SU-DHL-6 (cell line): ENCODE data around the gene NT5C3A.

Source experiments
- H2AFZ ChIP-seq: fragments of 200-600 bp; sonication (generic); 2 replicates; pipeline ENCODE4 v1.6.1; 2014; ENCODE audit warnings: low read depth, mild to moderate bottlenecking, moderate library complexity, mixed read lengths, antibody characterized with exemption, low read length; ENCODE audit not compliant: severe bottlenecking
- H3F3A ChIP-seq: fragments of 200-600 bp; shearing (Covaris generic); 2 replicates; pipeline ENCODE4 v1.6.0; 2016; ENCODE audit warnings: antibody characterized with exemption, mild to moderate bottlenecking; ENCODE audit not compliant: insufficient read depth
- H3K27ac ChIP-seq: fragments of 200-600 bp; sonication (generic); 2 replicates; pipeline ENCODE4 v1.5.1; 2016; ENCODE audit warnings: low read depth, mild to moderate bottlenecking, low read length, moderate library complexity, mixed read lengths
- H3K27me3 ChIP-seq: fragments of 200-600 bp; sonication (generic), shearing (Covaris generic); 2 replicates; pipeline ENCODE4 v1.6.0; 2014; ENCODE audit warnings: mild to moderate bottlenecking, low read length
- H3K36me3 ChIP-seq: fragments of 200-600 bp; sonication (generic); 2 replicates; pipeline ENCODE4 v1.6.1; 2014; ENCODE audit warnings: mild to moderate bottlenecking, low read length, mixed read lengths
- H3K4me2 ChIP-seq: fragments of 300-600, 200-600 bp; shearing (Covaris generic), sonication (generic); 2 replicates; pipeline ENCODE4 v1.6.0; 2014; ENCODE audit warnings: low read length, low read depth, mild to moderate bottlenecking; ENCODE audit not compliant: poor library complexity, severe bottlenecking
- H3K4me3 ChIP-seq: fragments of 200-600 bp; sonication (generic); 2 replicates; pipeline ENCODE4 v1.5.1; 2014; ENCODE audit warnings: antibody characterized with exemption, low read length, mild to moderate bottlenecking, mixed read lengths; ENCODE audit not compliant: insufficient read depth, poor library complexity, severe bottlenecking
- H3K79me2 ChIP-seq: fragments of 200-600 bp; sonication (generic); 2 replicates; pipeline ENCODE4 v1.6.1; 2014; ENCODE audit warnings: mild to moderate bottlenecking, low read length, moderate library complexity; ENCODE audit not compliant: insufficient read depth
- H3K9ac ChIP-seq: fragments of 200-600 bp; sonication (generic); 2 replicates; pipeline ENCODE4 v1.7.0; 2014; ENCODE audit warnings: mild to moderate bottlenecking, low read length
- H3K9me2 ChIP-seq: fragments of 200-600 bp; sonication (generic); replicated peaks from 2 replicates; pipeline ENCODE4 v1.6.1; 2014; ENCODE audit warnings: low read length; ENCODE audit not compliant: insufficient read depth
- H3K9me3 ChIP-seq: fragments of 200-600 bp; sonication (generic); 2 replicates; pipeline ENCODE4 v1.6.1; 2014; ENCODE audit warnings: low read length, mixed read lengths; ENCODE audit not compliant: insufficient read depth
- H4K20me1 ChIP-seq: fragments of 200-600 bp; sonication (generic); 2 replicates; pipeline ENCODE4 v1.6.1; 2014; ENCODE audit warnings: low read depth, mild to moderate bottlenecking, antibody characterized with exemption, low read length, moderate library complexity, mixed read lengths
- EZH2phosphoT487 ChIP-seq: fragments of 200-600 bp; sonication (generic), shearing (Covaris generic); conservative IDR thresholded peaks from 2 replicates; pipeline ENCODE4 v1.6.1; 2018; ENCODE audit warnings: mild to moderate bottlenecking, antibody characterized with exemption, low read length, moderate library complexity, mixed read lengths
- TF ChIP-seq, protein P1 (sequence below): fragments of 200-600 bp; sonication (generic); IDR thresholded peaks from one replicate; pipeline ENCODE4 v1.5.1; 2017; ENCODE audit warnings: antibody characterized with exemption, mild to moderate bottlenecking, low read length, moderate library complexity; ENCODE audit not compliant: insufficient read depth, poor library complexity, severe bottlenecking

The NT5C3A gene

DNA sequence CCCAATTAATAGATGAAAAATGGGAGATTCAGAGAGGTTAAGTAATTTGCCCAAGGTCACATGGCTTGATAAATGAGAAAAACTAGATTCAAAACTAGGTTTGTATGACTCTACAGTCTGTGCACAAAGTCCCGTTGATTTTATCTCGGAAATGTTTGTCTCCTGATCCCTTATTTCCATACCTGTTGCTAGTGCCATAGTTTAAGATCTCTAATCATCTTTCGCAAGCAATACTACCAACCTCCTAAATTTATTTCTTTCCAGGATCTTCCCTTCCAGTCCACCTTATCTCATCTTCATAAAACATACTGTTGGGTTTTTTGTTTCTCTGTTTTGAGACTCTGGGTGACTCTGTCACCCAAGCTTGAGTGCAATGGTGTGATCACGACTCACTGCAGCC lies 2.9 kb downstream of the NT5C3A start:
- Histone ChIP-seq H4K20me1 (peaks cover 36% of the 10 kb centered on the region), H3K4me3 (no peak overlapping the region), H3K9ac (no peak overlapping the region), H3K79me2 (peaks cover 77% of the 10 kb centered on the region), H3K9me3 (no peaks in the 10 kb centered on the region), H3F3A (no peaks in the 10 kb centered on the region), H3K27ac (no peak overlapping the region), H3K27me3 (no peaks in the 10 kb centered on the region), H3K36me3 (peaks cover 3% of the 10 kb centered on the region; the same call in 1 of the 2 replicates), H2AFZ (no peak overlapping the region), H3K4me2 (no peak overlapping the region), H3K9me2 (no peaks in the 10 kb centered on the region)
- TF ChIP-seq EZH2phosphoT487 = no peak
- TF ChIP-seq, protein P1, sequence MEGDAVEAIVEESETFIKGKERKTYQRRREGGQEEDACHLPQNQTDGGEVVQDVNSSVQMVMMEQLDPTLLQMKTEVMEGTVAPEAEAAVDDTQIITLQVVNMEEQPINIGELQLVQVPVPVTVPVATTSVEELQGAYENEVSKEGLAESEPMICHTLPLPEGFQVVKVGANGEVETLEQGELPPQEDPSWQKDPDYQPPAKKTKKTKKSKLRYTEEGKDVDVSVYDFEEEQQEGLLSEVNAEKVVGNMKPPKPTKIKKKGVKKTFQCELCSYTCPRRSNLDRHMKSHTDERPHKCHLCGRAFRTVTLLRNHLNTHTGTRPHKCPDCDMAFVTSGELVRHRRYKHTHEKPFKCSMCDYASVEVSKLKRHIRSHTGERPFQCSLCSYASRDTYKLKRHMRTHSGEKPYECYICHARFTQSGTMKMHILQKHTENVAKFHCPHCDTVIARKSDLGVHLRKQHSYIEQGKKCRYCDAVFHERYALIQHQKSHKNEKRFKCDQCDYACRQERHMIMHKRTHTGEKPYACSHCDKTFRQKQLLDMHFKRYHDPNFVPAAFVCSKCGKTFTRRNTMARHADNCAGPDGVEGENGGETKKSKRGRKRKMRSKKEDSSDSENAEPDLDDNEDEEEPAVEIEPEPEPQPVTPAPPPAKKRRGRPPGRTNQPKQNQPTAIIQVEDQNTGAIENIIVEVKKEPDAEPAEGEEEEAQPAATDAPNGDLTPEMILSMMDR = no peak

DNA sequence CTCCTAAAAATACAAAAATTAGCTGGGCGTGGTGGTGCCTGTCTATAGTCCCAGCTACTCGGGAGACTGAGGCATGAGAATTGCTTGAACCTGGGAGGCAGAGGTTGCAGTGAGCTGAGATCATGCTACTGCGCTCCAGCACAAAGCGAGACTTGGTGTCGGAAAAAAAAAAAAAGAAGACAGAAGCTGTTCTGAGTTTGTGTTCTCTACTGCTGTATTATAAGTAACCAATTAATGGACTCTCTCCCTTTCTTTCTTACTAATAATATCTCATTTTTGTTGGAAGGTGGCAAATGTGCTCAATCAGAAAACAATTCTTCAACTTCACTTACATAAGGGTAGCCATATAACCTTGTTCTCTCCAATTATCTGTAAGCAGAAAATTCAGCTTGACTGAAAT lies 7.4 kb downstream of the NT5C3A start:
- Histone ChIP-seq H3K9me2 (no peaks in the 10 kb centered on the region), H3K4me2 (no peak overlapping the region), H3K36me3 (peaks cover 3% of the 10 kb centered on the region; the same call in 1 of the 2 replicates), H4K20me1 (peaks cover 38% of the 10 kb centered on the region), H3K9ac (no peak overlapping the region), H3K9me3 (no peaks in the 10 kb centered on the region), H3K79me2 (peaks cover 96% of the 10 kb centered on the region), H3F3A (peaks cover 17% of the 10 kb centered on the region), H2AFZ (no peak overlapping the region), H3K27me3 (no peaks in the 10 kb centered on the region), H3K27ac (no peak overlapping the region), H3K4me3 (no peak overlapping the region)
- no peak for TF ChIP-seq EZH2phosphoT487
- TF ChIP-seq, protein P1 = no peak

DNA sequence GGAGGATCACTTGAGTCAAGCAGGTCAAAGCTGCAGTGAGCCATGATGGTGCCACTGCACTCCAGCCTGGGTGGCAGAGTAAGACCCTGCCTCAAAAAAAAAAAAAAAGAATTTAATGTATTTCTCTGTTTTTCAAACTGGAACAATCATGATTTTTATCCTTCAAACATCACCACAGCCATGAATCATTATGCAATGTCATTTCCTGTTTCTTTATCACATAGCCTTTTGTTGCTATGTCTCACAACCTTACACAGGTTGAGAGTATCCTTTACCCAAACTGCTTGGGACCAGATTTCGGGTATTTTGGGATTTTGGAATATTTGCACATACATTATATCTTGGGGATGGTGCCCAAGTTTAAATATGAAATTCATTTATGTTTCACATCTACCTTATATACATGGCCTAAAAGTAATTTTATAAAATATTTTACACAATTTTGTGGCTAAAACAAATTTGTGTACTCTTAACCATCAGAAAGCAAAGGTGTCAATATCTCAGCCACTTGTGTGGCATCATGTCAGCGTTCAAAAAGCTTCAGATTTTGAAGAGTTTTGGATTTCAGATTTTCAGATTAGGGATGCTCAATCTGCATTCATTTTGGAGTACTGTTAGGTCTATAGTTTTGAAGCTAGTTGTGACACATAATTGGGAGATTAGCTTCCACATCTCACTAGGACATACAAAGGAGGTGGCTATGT lies 8.2 kb downstream of the NT5C3A start:
- H3K4me2 ChIP-seq = no peak overlapping the region

More for the DNA sequence above, 8.2 kb downstream of the NT5C3A start:
- Histone ChIP-seq H3K79me2 (peaks cover 96% of the 10 kb centered on the region), H3K9me3 (no peaks in the 10 kb centered on the region), H3K27me3 (no peaks in the 10 kb centered on the region), H3F3A (peaks cover 17% of the 10 kb centered on the region), H3K9me2 (no peaks in the 10 kb centered on the region), H3K9ac (no peak overlapping the region), H2AFZ (no peak overlapping the region), H4K20me1 (peaks cover 36% of the 10 kb centered on the region), H3K4me3 (no peak overlapping the region), H3K36me3 (peaks cover 3% of the 10 kb centered on the region; the same call in 1 of the 2 replicates), H3K27ac (no peak overlapping the region)
- TF ChIP-seq EZH2phosphoT487 = no peak
- TF ChIP-seq, protein P1 = no peak
